HepG2 (cell line): ENCODE data around the gene LRRC8E. TPM values are rescaled to one million over a fixed set of nuclear protein-coding genes. Genes with fewer than 3 reads are reported as not detected.
A peak's percentile ranks its signal among the peaks of the same experiment; 100 is the strongest.

Source experiments
- ARID3A ChIP-seq: IDR thresholded peaks from 2 replicates; pipeline ENCODE4 v1.6.1; 2012; ENCODE audit warnings: low read depth, low read length, improper control_type of control experiment
- FLYWCH1 ChIP-seq: sonication (generic); formaldehyde crosslinking; IDR thresholded peaks from 2 replicates; pipeline ENCODE4 v1.8.1; 2023; ENCODE audit warnings: mild to moderate bottlenecking, missing genetic modification reagents
- FUBP1 ChIP-seq: sonication (generic); formaldehyde crosslinking; IDR thresholded peaks from 2 replicates; pipeline ENCODE4 v1.5.1; 2020; ENCODE audit warnings: missing genetic modification reagents, mild to moderate bottlenecking, borderline replicate concordance
- HDAC2 ChIP-seq: sonication (generic); formaldehyde crosslinking; IDR thresholded peaks from 2 replicates; pipeline ENCODE4 v1.4.0; 2020; ENCODE audit warnings: missing genetic modification reagents
- IRX3 ChIP-seq: sonication (generic); formaldehyde crosslinking; IDR thresholded peaks from 2 replicates; pipeline ENCODE4 v1.8.1; 2023; ENCODE audit warnings: mild to moderate bottlenecking, low read depth, missing genetic modification reagents, borderline replicate concordance
- KDM1A ChIP-seq: IDR thresholded peaks from 2 replicates; pipeline ENCODE4 v1.6.1; 2016; ENCODE audit warnings: missing compliant biosample characterization
- KMT2A ChIP-seq: sonication (generic); formaldehyde crosslinking; IDR thresholded peaks from 2 replicates; pipeline ENCODE4 v1.4.0; 2020; ENCODE audit warnings: missing genetic modification reagents
- MXD3 ChIP-seq: IDR thresholded peaks from 2 replicates; pipeline ENCODE4 v1.6.1; 2016; ENCODE audit warnings: mild to moderate bottlenecking, missing biosample characterization, missing genetic modification reagents
- POGK ChIP-seq: sonication (generic); formaldehyde crosslinking; conservative IDR thresholded peaks from 2 replicates; pipeline ENCODE4 v1.8.0; 2022; ENCODE audit warnings: mild to moderate bottlenecking, moderate library complexity, missing genetic modification reagents
- POLR2G ChIP-seq: fragments of 200-400 bp; formaldehyde crosslinking; IDR thresholded peaks from 2 replicates; pipeline ENCODE4 v1.6.1; 2018; ENCODE audit warnings: mild to moderate bottlenecking, low read depth, low read length, moderate library complexity
- RNF2 ChIP-seq: fragments of 450-650 bp; conservative IDR thresholded peaks from 2 replicates; pipeline ENCODE4 v1.6.1; 2016; ENCODE audit warnings: low read depth
- RXRA ChIP-seq: sonication (generic); formaldehyde crosslinking; IDR thresholded peaks from 2 replicates; pipeline ENCODE4 v1.5.1; 2020; ENCODE audit warnings: missing genetic modification reagents
- SP5 ChIP-seq: IDR thresholded peaks from 2 replicates; pipeline ENCODE4 v1.6.1; 2016; ENCODE audit warnings: low read depth, borderline replicate concordance
- TBL1XR1 ChIP-seq: fragments of 150-350 bp; IDR thresholded peaks from 2 replicates; pipeline ENCODE4 v1.6.1; 2014; ENCODE audit warnings: borderline replicate concordance, low read length; ENCODE audit not compliant: partially characterized antibody
- YEATS4 ChIP-seq: sonication (generic); formaldehyde crosslinking; IDR thresholded peaks from 2 replicates; pipeline ENCODE4 v1.4.0; 2020; ENCODE audit warnings: missing genetic modification reagents, borderline replicate concordance
- ZBTB46 ChIP-seq: sonication (generic); formaldehyde crosslinking; IDR thresholded peaks from 2 replicates; pipeline ENCODE4 v1.4.0; 2020; ENCODE audit warnings: mild to moderate bottlenecking, missing genetic modification reagents, borderline replicate concordance
- polyA plus RNA-seq, 8 experiments: library from polyadenylated mRNA; depleted of rRNA in 3 of 8; stranded (reverse) in 7 of 8; unstranded in 1 of 8; fragments of >200 nt; fragmentation: Illumina TruSeq in 4 of 8; extraction: Trizol in 4 of 8; gene quantifications; 2 replicates each; pipeline versions ENCODE4 v1.2.1 to v1.2.3, GENCODE V29; 2011 to 2016; ENCODE audit warnings: low read depth in 4 of 8, missing spikeins in 1 of 8, mixed read lengths in 1 of 8; ENCODE audit not compliant: insufficient read depth in 1 of 8
- total RNA-seq, 5 experiments: library from RNA; depleted of rRNA; stranded (reverse); fragments of >200 nt; fragmentation: Illumina TruSeq; extraction: Trizol; gene quantifications; 2 replicates each; pipeline ENCODE4 v1.2.3, GENCODE V29; 2016; ENCODE audit warnings: low read depth in 1 of 5

Gene LRRC8E
- total and polyA plus RNA-seq, 2 of the 13 experiments (the other 11 are each of a cell fraction or from before 2014, with no cell fraction given): 8.0 to 10.3 TPM

- peak; percentile 92 for TF ChIP-seq POGK (CRISPR knock-in tag)
- no peak for TF ChIP-seq ARID3A
- TF ChIP-seq KDM1A (CRISPR knock-in tag): no peak
- TF ChIP-seq POLR2G: peak; percentile 97
- TF ChIP-seq FUBP1: no peak
- TF ChIP-seq IRX3 (CRISPR knock-in tag): peak; percentile 27; the same call in 1 of the 2 replicates
- TF ChIP-seq SP5 (CRISPR knock-in tag): peak; percentile 84
- TF ChIP-seq HDAC2: no peak
- TF ChIP-seq MXD3 (CRISPR knock-in tag): peak; percentile 80; the same call in 1 of the 2 replicates
- TF ChIP-seq FLYWCH1 (CRISPR knock-in tag): no peak
- TF ChIP-seq KMT2A (CRISPR knock-in tag): peak; percentile 56; the same call in 1 of the 2 replicates
- TF ChIP-seq TBL1XR1: peak; percentile 3
- TF ChIP-seq RXRA (CRISPR knock-in tag): peak; percentile 89
- peak; percentile 95 for TF ChIP-seq RNF2
- peak; percentile 90 for TF ChIP-seq YEATS4 (CRISPR knock-in tag)
- TF ChIP-seq ZBTB46 (CRISPR knock-in tag): peak; percentile 57; the same call in 1 of the 2 replicates
Measured at GRCh38 chr19:7903244-7904073, 15.1 kb downstream of the LRRC8E start, which contains the start of gene MAP2K7 (continued).
